OCI-M2 (cell line): ENCODE results near the gene POC1B.
A peak's percentile ranks its signal among the peaks of the same experiment; 100 is the strongest.

Source experiments
- DNase-seq: peaks from one replicate; lab custom pipeline; 2025; ENCODE audit not compliant: unreplicated experiment; lab: John Stamatoyannopoulos, UW

The POC1B gene

DNA sequence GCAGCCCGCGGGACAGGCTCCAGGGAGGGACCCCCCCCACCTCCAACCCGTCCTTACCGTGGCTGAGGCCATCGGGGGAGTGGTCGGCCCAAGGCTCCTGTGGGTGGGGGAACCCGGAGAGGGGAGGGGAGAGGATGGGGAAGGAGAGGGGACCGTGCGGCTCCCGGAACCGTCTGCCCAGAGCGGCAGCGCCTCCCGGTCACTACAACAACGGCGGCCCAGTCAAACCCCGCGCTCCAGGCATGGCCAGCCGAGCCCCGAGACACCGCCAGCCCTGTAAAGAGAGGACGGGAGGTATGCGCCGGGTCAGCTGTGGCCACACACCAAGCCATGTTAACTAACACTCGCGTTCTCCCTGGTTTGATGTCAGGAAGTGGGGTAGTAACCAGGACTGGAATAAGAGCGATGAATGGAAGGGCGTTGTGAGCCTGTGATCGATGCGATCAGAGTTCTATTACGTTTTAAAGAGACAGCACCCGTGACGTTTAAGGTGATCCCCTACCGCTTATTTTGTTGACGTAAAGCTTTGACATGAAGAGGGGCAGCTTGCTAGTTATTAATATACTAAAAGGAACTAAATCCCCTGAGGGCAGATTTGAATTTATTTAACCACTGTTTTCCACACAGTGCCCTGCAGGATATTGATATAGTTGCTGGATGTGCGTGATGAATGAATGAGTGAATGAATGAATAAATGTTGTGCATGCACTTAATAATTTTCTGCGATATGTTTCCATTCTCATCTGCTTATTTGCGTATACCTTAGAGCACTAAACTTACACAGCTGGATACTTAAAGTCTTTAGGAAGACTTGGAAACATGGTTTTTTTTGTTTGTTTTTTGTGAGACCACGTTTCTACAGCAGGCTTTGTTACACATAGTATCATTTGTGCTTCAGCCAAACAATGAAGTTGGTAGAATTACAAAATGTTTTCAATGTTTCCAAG lies at the start of gene POC1B:
TSS of gene POC1B (minus strand) at position 224 of the 947 bp plus-strand sequence. CDS start at position 72, 152 bp downstream.
- DNase-seq = peak; percentile 61

DNA sequence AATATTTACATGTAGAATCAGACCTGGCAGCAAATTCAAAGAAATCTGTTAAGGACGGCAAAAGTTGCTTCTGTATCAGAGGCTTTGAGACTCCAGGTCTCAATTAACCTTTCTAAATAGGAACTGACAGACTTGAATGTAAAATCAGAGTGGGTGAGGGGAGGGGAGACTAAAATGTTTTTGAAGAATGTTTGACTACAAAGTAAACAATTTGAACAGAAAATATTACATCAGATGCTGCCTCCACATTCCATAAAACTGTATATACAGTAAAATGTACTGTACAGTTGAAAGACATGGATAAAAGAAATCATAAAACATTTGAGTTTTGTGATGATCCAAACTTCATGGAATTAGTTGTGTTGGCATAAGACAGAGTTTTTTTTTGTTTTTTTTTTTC lies 49.5 kb upstream of the POC1B start:
- no peak for DNase-seq

DNA sequence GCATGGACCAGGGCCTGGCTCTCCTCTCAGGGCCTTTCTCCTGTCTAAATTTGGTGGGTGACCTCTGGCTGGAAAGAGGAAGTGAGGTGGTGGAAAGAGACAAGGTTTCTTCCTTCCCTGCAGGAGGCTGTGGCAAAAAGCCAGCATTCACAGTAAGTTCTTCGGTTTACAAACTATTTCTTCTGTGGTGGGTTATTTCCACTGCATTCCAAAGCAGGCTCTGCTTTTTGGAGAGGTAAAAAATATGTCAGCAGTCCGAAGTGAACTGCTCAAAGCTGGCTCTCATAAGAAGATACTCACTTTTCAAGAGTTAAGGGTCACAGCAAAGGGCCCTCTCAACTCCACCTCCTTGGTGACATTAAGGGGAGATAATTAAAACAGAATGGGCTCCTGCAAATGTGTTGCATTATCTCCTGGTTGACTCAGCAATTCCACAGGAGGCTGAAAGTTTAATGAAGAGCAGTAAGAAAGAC lies 48.9 kb upstream of the POC1B start:
- no peak for DNase-seq

DNA sequence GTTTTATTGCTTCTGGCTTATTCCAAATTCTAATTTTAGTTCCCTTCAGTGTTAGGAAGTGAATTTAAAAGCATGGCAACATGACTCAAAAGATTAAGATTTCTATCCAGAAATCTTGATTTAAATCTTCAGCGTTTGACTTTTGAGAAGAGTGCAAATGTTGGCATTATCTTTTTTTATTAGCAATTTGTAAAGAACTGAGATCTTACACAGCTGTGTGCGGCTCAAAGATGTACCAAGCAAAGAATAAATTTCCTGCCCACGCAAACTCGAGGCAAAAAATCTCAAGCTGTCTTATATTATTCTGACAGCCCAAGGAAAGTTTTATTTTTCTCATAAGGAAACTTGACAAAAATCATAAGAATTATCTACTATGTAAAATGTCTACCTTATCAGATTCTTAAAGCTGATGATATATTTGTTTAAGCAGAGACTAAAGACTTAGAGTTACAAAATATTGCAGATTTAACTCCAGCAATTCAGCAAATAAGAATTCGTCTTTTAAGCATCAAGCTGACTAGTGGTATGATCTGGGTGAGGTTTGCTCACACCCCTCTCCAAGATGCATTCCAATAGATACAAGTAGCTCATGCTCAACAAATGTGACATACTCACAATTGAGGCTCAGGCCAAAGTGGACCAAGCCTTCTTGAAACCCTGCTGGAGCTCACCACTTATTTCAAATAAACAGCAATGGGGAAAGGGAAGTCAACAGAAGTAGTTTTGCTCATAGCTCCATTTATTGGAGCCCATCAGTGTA lies 47.4 kb upstream of the POC1B start:
- no peak for DNase-seq

DNA sequence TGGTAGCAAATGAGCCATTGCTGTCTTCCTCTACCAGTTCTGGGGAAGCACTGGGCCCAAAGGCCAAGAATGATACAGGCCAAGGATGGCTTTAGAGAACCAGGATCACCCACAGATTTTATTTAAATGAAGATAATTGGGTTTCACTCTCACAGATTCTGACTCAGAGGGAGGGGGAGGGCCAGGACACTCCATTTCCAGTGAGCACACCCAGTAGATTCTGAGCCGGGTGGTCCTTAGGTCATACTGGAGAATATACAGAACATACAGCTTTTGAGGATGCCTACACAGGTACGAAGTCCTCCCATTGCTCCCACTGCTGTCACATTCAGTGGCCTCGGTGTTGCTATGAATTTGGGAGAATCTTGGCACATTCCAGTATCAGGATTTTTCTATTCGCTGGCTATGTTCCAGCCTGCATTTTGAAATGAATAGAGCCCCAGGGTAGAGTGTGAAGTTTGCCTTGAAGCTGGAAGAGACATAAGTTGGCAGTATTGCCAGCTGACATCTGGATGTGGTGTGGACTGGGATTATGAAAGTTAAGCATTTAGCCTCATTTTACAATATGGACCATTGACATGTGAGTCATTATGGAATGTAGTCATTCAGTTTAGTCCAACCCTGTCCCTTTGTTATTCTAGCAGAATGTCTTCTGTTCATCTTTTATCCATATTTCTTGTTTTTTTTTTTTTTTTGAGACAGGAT lies 45.8 kb upstream of the POC1B start:
- DNase-seq = no peak

DNA sequence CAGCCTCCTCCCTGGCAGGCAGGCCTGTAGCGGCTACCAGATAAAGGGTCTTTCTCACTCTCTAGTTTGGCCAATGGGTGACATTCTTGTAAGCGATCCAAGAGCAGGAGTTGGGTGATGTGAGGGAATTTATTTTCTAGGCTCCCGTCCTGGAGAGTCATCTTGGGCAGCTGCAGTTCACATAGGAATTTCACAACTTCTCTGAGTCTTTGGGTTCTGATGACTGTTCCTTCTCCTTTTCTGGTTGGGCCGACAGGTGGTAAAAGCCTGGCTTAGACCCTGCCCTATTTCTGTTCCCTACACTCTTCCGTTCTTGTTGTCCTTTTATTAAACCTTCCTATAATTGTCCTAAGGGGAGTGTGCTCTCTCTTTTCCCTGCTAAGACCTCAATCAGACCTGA lies 42.6 kb upstream of the POC1B start:
- no peak for DNase-seq

DNA sequence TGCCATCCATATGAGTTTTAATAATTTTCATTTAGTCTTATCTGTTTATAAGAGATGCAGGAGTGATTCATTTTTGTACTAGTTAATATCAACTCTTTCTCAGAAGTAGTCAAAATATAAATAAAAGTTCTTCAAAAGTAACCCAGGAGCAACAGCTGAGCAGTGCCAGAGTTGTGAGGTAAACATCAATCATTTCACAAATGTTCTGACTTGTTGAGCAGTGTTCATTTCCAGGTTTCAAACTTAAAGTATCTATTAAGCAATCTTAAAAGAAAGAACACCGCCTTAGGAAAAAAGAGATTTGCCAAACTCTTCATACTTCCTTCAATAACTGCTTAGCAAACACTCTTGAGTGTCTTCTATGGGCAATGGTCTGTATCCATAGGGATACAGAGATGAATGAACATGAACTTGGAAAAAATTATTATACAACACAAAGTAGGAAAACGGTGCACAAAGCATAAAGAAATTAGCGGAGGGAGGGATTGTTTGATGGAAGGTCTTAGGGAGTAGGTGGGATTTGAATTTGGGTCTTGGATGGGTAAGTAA lies 41.9 kb upstream of the POC1B start:
- no peak for DNase-seq

DNA sequence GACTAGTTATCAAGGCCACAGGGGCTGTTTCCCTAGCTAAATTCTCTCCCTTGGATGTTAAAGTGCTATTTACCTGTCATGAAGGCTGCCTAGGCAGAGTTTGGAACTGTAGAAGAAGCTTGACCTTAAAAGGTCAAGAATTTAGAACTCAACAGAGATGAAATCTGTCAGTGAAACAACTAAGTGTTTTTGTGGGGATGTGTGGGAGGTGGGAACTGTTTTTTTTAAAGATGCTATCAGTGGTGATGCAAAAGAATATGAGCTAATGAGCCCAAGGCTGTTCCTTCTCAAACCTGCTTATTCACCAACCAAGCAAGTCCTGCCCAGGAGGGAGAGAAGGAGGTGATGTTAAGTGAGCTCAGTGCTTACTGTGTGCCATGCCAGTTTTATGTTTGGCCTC lies 40.8 kb upstream of the POC1B start:
- DNase-seq = no peak

DNA sequence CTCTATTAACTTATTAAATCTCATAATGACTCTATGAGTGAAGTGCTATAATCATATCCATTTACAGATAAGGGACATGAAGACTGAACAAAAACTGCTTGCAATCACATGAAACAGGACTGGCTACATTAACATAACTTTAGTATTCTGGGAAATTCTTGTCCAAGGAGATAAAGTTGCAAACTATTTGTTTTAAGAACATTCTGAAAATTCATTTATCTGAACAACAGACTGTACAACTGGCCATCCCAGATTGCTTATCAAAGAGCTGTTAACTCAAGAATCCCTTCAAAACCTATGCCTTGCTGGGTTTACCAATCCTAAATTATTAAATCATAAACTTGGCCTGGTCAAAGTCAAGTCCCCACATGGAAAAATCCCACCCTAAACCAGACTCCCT lies 39.2 kb upstream of the POC1B start:
- no peak for DNase-seq

DNA sequence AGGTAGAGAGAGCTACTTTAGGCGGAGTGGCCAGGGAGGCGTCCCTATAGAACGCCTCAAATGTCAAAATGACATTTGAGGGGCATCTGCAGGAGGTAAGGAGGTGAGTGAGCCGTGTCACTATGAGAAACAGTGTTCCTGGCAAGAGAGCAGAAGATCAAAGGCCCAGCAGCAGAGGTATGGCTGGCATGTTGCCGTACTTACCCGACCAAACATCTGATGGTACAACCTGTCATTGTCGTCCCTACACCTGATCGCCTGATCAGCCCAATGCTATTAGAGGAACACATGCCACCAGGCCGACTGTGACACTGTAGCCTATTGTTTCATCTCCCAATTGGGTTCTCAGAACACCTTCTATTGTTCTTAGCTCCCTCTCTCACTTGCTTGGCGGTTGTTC lies 33.9 kb upstream of the POC1B start:
- DNase-seq = no peak

DNA sequence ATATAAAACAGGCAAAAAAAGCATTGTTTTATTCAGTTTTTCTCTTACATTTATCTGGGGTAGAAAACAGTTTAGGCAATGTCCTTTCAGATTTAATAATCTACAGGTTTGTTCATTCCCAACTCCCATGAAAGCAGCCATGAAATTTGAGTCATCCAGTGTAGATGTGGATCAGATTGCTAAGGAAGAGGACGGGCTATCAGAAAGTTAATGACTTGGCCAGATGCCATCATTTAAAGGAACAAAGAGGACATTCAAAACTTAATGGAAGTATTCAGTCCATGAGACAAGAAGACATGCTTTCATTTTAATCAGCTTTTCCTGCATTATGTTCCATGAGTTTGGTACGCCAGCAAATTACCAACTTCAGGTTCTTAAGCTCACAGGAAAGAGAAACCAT lies 31.1 kb upstream of the POC1B start:
- DNase-seq = no peak

DNA sequence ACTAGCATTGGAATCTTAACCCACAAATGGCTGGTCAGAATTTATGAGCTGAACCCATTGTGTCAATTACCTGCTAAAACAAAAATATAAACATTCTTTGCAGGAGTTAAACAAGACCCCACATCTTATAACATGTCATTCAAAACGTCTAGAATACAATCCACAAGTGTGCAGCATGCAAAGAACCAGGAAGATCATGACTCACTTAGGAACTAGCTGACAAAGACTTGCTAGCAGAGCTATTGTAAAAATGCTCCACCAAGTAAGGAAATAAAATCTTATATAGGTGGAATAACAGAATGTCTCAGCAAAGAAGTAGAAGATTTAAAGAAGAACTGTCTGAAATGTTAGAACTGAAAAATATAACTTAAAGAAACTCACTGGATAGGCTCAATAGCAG lies 26.5 kb upstream of the POC1B start:
- DNase-seq = no peak

DNA sequence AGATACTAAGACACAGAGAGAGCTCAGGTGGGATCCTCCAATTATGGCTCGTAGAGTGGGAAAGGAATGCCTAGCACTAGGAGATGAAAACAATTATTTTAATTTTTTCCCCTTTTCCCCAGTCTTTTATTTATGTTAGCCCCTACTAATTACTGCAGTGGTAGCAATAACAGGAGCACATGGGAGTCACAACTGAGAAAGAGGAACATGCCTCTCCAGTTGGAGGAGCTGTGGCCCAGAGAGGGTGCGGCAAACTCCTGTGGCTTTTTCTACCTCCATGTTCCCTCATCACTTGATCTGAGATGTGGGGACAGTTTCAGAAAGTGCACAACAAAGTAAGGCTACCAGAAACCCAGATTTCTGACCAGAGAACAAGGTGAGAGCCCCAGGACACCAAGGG lies 25.9 kb upstream of the POC1B start:
- no peak for DNase-seq

DNA sequence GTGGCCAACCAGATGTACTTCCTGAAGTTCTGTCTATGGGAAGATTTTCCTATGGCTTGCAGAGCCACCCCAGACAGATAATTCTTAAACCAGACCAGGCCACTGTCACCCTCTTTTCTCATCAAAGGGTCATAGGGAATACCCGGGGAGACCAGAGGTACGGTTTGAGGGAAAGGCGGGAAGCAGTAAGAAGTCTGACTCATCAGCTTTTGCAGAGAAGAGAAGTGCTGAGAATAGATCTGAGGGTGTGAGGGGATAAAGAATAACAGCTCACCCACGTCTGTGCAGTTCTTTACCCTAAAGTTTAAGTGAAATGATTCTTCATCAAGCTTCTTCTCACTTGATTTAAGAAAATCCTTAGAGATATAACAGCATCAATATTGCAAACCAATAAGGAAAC lies 21.3 kb upstream of the POC1B start:
- DNase-seq = no peak

DNA sequence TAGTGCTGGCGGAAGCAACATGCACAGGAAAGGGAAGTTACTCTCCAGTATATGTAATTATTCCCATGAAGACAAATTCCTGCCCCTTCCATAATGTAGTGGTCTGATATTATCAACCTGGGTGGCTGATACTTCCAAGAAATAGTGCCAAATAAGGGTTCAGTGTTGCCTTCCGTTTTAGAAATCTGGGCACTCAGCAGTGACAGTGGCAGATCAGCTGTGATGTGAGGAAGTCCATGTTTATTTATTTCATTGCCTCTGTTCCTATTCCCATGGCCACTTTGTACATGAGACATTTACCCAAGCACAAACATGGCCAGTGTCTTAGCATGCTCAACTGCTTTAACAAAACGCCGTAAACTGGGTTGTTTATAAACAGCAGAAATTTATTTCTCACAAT lies 20.3 kb upstream of the POC1B start:
- DNase-seq = no peak

DNA sequence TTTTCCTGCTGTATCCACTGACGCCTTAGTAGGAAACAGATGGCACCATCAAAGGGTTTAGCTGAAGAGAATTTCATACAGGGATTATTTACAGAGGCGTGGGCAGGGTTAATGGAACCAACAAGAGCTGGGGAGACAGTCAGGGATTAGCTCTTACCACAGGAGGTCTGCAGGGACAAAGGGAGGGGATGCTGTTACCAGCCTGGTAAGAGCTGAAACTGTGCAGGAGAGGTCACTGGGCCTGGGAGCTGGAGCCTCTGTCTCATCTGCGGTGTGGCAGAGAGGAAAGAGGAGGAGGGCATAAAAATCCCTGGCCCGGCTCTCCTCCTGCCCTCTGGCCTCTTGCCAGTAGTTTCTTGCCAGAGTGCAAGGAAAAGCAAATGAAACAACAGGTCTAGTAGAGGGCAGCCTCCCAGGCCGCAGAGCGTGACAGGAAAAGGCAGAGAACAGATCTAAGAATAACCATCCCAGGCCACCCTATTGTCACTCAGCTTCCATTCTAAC lies 18.9 kb upstream of the POC1B start:
- no peak for DNase-seq

DNA sequence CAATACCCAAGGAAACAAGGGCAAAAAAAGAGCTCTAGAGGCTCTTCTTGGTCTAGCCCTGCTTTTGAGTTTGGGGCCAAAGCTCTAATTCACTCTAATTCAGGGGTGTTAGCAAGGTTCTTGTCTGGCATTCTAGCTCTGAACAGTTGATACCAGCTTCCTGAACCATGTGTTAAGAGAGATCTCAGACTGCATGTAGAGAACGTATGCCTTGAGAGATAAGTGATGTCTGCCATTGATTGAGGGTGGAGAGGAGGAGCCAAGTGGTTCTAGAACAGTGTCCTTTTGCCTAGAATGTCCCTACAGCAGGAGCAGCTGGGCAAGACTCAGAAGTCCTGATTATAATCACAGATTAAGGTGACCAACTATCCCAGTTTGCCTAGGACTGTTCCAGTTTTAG lies 18.2 kb upstream of the POC1B start:
- no peak for DNase-seq

DNA sequence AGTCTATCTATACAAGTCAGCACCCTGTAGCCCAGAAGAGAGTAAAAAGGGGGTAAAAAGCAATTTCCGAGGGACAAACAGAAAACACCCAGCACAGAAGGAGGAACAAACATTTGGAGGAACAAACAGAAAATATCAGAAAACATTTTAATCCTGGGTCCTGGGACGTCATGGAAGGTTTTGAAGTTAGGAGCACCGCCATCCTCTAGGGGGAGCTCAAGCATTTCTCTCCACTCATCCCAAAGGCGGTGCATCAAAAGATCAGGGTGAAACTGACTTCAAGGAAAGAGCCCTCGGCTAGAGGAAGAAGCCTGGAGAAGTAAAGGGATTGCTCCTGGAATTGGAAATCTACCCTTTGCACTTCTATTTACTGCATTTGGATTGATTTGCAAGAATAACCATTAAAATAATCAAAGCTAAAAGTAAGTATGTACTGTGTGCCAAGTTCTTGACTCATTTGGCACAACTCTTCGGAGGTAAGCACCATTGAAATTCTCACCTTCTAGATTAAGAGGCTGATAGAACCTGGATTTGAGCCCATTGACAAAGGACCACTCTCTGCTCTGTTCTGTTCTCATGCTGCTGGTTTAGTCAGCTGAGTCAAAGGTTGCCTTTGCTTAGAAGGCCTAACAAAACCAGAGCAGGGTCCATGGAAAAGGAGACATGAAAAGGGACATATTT lies 17.2 kb upstream of the POC1B start:
- DNase-seq = no peak

DNA sequence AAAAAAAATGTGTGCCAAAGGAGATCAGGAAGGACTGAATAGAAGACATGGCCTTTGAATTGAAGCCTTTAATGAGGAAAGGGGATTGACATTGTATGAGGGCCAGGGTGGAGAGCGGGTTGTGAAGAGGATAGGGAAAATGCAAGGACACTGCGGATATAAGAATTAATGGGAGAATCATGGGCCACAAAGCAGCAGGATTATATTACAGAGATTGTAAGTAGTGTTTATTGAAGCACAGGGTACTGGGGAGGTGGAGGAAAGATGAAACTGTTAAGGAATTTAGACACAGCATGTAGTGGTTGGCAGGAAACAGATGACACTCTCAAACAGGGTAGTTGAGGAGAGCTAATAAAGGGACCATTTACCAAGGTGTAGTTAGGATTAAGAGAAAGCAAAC lies 16.4 kb upstream of the POC1B start:
- no peak for DNase-seq

DNA sequence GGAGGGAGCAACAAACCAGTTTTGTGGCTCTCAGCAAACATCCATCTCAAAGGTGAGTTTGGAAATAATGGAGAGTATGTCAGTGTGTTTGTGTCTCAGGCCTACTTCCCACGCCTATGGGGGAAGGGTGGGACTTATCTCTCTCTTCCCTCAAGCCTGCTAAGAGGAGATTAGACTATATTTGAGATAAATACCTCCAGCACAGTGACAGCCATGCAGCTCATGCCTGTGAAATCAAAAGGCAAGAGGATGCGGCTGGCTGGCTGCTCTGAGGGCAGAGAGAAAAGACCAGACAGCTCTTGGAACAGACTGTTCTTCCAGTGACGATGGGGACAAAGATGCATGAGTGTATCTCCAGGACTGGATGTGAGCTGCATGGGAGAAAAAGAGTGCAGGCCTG lies 14.7 kb upstream of the POC1B start:
- DNase-seq = no peak
